ENCODE results near the gene GPRC5B.

DNA sequence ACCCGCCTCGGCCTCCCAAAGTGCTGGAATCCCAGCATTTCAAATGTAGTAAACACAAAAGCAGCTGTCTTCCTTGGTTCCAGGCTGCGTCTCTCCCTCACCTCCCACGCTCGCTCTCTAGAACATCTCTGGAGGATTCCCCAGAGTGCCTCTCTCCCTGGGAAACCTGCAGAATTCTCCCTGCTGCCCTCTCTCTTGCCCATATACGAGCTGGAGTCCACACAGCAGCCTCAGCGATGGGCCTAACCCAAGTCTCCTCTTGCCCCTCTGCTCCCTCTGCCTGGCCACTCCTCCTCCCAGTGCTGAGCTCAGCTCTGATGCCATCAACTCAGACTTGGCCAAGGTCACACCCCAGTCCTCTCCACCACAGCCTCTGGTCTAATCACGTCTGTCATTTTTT is 10.6 kb downstream of the GPRC5B start:
- TF ChIP-seq, protein P1, sequence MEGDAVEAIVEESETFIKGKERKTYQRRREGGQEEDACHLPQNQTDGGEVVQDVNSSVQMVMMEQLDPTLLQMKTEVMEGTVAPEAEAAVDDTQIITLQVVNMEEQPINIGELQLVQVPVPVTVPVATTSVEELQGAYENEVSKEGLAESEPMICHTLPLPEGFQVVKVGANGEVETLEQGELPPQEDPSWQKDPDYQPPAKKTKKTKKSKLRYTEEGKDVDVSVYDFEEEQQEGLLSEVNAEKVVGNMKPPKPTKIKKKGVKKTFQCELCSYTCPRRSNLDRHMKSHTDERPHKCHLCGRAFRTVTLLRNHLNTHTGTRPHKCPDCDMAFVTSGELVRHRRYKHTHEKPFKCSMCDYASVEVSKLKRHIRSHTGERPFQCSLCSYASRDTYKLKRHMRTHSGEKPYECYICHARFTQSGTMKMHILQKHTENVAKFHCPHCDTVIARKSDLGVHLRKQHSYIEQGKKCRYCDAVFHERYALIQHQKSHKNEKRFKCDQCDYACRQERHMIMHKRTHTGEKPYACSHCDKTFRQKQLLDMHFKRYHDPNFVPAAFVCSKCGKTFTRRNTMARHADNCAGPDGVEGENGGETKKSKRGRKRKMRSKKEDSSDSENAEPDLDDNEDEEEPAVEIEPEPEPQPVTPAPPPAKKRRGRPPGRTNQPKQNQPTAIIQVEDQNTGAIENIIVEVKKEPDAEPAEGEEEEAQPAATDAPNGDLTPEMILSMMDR (IDR thresholded peaks at IDR 0.05), result no peak
- no peak for TF ChIP-seq POLR2A (IDR thresholded peaks at IDR 0.05)
